GM06990 (cell line): Measurements from ENCODE around the gene GCAT.

Source experiments
- DNase-seq: peaks from one replicate; pipeline ENCODE4 v3.0.0-alpha.2; 2011; ENCODE audit not compliant: insufficient read length; ENCODE audit errors: extremely low read depth
- H3K27me3 ChIP-seq: replicated peaks from 2 replicates; pipeline ENCODE4 v1.6.0; 2011; ENCODE audit warnings: low read length; ENCODE audit not compliant: control insufficient read depth, insufficient read depth
- H3K36me3 ChIP-seq: 2 replicates; pipeline ENCODE4 v1.5.1; 2011; ENCODE audit warnings: low read length; ENCODE audit not compliant: control insufficient read depth, insufficient read depth
- H3K4me3 ChIP-seq: replicated peaks from 2 replicates; pipeline ENCODE4 v1.5.1; 2011; ENCODE audit warnings: low read depth, mild to moderate bottlenecking, control low read depth, low read length
- TF ChIP-seq, protein P1 (sequence below): IDR thresholded peaks from 2 replicates; pipeline ENCODE4 v1.5.1; 2011; ENCODE audit warnings: low read length, control low read depth, mild to moderate bottlenecking, inconsistent platforms; ENCODE audit not compliant: insufficient read depth, poor library complexity, severe bottlenecking

GCAT gene

DNA sequence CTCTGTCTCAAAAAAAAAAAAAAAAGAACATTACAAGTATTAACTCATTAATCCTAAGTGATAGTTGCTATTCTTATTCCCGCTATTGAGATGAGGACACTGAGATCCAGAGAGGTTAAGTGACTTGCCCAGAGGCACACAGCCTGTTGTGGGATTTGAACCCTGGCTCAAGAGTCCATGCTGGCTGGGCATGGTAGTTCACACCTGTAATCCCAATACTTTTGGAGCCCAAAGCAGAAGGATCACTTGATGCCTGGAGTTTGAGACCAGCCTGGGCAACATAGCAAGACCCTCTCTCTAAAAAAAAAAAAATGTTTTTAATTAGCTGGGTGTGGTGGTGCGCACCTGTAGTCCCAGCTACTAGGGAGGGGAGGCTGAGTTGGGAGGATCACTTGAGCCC lies 4.1 kb downstream of the GCAT start:
- TF ChIP-seq, protein P1, sequence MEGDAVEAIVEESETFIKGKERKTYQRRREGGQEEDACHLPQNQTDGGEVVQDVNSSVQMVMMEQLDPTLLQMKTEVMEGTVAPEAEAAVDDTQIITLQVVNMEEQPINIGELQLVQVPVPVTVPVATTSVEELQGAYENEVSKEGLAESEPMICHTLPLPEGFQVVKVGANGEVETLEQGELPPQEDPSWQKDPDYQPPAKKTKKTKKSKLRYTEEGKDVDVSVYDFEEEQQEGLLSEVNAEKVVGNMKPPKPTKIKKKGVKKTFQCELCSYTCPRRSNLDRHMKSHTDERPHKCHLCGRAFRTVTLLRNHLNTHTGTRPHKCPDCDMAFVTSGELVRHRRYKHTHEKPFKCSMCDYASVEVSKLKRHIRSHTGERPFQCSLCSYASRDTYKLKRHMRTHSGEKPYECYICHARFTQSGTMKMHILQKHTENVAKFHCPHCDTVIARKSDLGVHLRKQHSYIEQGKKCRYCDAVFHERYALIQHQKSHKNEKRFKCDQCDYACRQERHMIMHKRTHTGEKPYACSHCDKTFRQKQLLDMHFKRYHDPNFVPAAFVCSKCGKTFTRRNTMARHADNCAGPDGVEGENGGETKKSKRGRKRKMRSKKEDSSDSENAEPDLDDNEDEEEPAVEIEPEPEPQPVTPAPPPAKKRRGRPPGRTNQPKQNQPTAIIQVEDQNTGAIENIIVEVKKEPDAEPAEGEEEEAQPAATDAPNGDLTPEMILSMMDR = no peak
- Histone ChIP-seq H3K4me3 (no peak overlapping the region), H3K27me3 (no peaks in the 10 kb centered on the region), H3K36me3 (peaks cover 4% of the 10 kb centered on the region)
- DNase-seq = no peak

DNA sequence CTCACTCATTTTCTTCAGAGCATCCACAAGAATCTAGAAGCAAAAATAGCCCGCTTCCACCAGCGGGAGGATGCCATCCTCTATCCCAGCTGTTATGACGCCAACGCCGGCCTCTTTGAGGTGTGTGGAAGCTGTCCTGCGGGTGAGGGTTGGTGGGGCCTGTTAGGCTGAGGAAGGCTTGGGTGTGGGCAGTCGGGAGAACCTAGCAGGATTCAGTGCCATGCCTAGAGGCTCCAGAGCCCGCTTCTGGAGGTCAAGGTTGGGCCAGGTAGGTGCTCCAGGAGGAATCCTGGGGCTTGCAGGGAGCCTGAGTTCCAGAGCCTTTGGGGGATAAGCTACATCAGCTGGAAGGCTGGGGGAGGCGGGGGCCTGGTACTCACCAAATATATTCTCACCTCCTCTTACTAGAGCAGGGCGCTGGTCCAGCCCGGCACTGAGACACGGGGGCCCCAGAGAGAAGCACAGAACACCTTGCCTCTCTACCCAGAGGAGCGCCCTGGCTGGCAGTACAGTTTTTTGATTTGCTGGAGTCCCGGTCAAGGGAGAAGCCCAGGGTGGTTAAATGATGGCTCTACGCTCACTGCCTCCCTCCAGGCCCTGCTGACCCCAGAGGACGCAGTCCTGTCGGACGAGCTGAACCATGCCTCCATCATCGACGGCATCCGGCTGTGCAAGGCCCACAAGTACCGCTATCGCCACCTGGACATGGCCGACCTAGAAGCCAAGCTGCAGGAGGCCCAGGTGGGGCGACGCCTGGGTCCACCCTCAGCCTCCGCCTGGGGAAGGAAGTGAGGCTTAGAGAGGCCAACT lies 5.3 kb downstream of the GCAT start:
- DNase-seq = no peak
- TF ChIP-seq, protein P1 = no peak
- H3K27me3 ChIP-seq = no peaks in the 10 kb centered on the region
- no peak overlapping the region for H3K4me3 ChIP-seq
- peaks cover 4% of the 10 kb centered on the region for H3K36me3 ChIP-seq

GRCh38 chr22:37815593-37815992 lies 7.9 kb downstream of the GCAT start:
- TF ChIP-seq, protein P1 = no peak
- Histone ChIP-seq H3K36me3 (peaks cover 4% of the 10 kb centered on the region), H3K27me3 (no peaks in the 10 kb centered on the region; the same call in 1 of the 2 replicates), H3K4me3 (no peak overlapping the region)
- DNase-seq = no peak

GRCh38 chr22:37816543-37817180 lies 8.9 kb downstream of the GCAT start:
- Histone ChIP-seq H3K27me3 (no peaks in the 10 kb centered on the region; the same call in 1 of the 2 replicates), H3K36me3 (peaks cover 4% of the 10 kb centered on the region), H3K4me3 (no peak overlapping the region)
- no peak for DNase-seq
- TF ChIP-seq, protein P1 = no peak

DNA sequence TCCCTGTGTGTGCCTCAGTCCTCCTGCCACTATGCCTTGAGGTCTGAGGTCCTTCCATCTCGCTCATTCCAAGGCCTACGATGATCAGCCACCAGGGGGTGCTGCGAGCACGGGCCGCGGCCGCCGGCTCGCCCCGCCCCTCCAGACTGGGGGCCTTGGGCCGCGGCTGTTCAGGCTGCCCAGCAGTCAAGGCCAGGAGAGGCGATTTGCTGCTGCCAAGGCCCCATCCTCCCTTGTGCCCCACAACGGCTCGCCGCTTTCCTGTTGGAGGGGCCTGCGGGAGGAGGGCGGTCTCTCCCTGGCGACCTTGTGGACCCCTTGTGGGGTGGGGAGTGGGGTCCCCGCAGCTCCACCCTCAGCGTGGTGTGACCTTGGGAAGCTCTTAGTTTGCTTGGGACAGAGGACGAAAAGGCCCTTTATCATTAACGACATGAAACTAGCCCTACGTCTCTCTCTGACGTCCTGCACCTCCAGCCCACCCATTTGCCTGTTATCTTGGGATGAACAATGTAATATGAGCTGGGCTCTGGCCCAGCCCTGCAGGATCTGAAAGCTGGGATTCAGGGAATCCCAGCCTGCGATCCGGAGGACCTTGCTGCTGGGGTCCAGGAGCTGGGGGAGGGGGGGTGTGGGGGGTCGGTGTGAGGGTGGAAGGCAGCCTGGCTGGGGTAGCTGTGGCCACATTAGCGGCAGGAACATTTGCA lies 10.1 kb downstream of the GCAT start:
- H3K27me3 ChIP-seq = peaks cover 2% of the 10 kb centered on the region; the same call in 1 of the 2 replicates
- H3K36me3 ChIP-seq = peaks cover 4% of the 10 kb centered on the region
- peak; percentile 81 for DNase-seq
- H3K4me3 ChIP-seq = peak overlapping the region; percentile 35
- TF ChIP-seq, protein P1 = peak; percentile 83
